ENCODE results near the gene PAQR9. TPM values are rescaled to one million over a fixed set of nuclear protein-coding genes. Genes with fewer than 3 reads are reported as not detected.

The PAQR9 gene
- total RNA-seq, 1 donor from 2014 or later = not detected

GRCh38 chr3:142913432-142913831 is 50.0 kb downstream of the PAQR9 start:
- TF ChIP-seq CTCF (IDR thresholded peaks at IDR 0.05; ENCODE audit: insufficient read depth, low read length, severe bottlenecking) = no peak
- Histone ChIP-seq H3K36me3 (ENCODE audit: control insufficient read depth, insufficient read depth, low read length) (no peaks in the 10 kb centered on the region), H3K27me3 (ENCODE audit: control insufficient read depth, insufficient read depth, low read length) (peaks cover 2% of the 10 kb centered on the region), H3K4me3 (ENCODE audit: low read depth, low read length) (no peak overlapping the region)
- no peak for FAIRE-seq
- DNase-seq (ENCODE audit: low read depth) = no peak

GRCh38 chr3:142912402-142913172 is 50.9 kb downstream of the PAQR9 start:
- Histone ChIP-seq H3K27me3 (ENCODE audit: control insufficient read depth, insufficient read depth, low read length) (peaks cover 2% of the 10 kb centered on the region), H3K36me3 (ENCODE audit: control insufficient read depth, insufficient read depth, low read length) (no peaks in the 10 kb centered on the region), H3K4me3 (ENCODE audit: low read depth, low read length) (no peak overlapping the region)
- FAIRE-seq = no peak
- DNase-seq (ENCODE audit: low read depth) = no peak
- TF ChIP-seq CTCF (IDR thresholded peaks at IDR 0.05; ENCODE audit: insufficient read depth, low read length, severe bottlenecking) = no peak

Other genes starting within 250 kb of the PAQR9 start
- 3.9 and 8.8 TPM in 2 replicates for gene TRPC1, start 239.6 kb downstream of the PAQR9 start, total RNA-seq
- 0.38 and 1.1 TPM in 2 replicates for gene PCOLCE2, start 74.6 kb downstream of the PAQR9 start, total RNA-seq
- 40.8 and 47.6 TPM in 2 replicates for gene U2SURP, start 37.9 kb upstream of the PAQR9 start, total RNA-seq
- gene CHST2, start 156.1 kb upstream of the PAQR9 start, total RNA-seq = 2.1 and 2.9 TPM in 2 replicates

All from bronchial epithelial cell (primary cell).